Glomerular visceral epithelial cell (primary cell): ENCODE measurements around the gene ZNF330.

Experiments
- DNase-seq: peaks from one replicate; pipeline ENCODE4 v3.0.0-alpha.2; 2016; ENCODE audit errors: extremely low spot score

The ZNF330 gene

GRCh38 chr4:141233673-141234072 lies 13.0 kb downstream of the ZNF330 start:
- no peak for DNase-seq

GRCh38 chr4:141238186-141238585 lies 17.5 kb downstream of the ZNF330 start:
- DNase-seq = no peak

GRCh38 chr4:141240259-141240658 lies 19.6 kb downstream of the ZNF330 start:
- no peak for DNase-seq

- no peak for DNase-seq
Measured at GRCh38 chr4:141240671-141241070, 20.0 kb downstream of the ZNF330 start.

- no peak for DNase-seq
Measured at GRCh38 chr4:141241986-141242385, 21.3 kb downstream of the ZNF330 start.

DNA sequence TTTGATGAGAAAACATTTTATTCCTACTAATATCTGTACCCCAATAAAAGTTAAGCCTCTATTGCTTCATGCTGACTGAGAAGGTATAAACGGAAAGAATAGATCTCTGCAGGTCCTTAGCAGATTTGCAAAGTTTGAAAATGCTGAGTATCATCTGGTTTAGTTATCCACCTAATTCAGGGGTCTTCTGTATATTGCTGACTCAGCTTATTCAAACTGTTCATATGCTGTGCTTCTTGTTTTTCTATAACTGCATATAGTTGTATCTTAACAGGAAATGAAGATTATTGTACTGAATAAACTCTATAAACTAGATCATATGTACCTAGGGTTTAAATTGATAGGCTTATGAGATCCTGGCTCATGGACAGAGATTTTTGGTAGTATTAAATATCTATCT lies 23.7 kb downstream of the ZNF330 start:
- no peak for DNase-seq

DNA sequence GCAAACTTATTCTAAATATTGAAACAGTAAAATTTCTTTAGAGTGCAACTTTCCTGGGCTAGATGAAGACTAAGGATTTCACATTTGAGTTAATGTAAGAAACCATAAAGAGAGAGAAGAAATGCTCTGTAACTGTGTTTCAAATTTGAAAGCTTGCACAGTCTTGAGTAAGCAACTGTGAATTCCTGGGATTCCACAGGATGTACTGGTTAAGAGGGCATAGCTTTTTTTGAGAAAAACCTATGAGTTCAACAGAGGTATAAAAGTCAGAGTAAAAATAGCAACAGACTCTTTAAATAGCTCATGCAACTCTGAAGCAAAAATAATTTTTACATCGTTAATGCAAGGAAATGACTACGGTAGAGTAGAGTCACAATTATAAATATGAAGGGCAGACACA lies 25.5 kb downstream of the ZNF330 start:
- peak; percentile 39 for DNase-seq

DNA sequence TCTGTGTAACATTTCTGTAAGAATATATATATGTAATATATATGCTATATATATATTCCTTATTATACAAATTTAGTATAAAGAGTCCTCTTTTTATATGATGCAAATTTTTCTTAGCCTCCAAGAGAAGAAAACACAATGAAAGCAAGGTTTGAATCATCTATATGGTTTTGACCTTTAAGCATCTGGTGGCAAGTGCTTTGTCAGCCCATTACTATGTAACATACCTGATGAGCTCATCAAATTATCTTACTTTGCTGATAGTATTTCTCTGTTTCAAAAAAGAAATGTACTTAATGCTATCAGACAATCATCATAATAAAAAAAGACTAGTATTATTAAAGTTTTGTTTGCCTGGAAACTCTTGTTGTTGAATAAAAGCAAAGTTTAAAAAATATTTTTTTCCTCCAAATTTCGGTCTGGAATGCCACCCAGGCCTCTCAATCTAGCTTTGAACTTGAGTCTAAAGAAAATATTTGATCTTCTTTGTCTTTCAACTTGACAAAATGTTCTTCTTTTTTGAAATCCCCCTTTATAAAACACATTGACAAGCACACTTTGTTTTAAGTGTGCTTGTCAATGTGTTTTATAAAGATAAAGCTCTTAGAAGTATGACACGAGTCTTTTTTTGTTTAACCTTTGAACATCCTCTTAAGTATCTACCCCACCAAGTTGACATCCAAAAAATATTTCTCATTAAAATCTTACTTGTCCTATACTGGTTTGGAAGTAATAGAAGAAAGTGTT lies 26.2 kb downstream of the ZNF330 start:
- DNase-seq = no peak

DNA sequence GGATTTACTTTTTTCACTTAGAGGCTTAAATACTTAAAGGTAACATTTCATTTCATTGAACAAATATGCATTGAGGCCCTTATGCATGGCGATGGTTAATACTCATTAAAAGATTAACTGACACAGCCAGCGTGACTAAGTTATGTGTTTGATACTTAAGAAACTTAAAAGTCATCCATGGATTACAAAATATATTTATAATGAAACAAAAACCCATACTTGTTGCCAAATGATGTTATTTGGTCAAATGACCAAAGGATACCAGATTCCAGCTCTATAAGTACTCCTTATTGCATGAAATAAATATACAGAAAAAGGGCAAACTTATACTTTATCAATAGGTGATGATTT lies 26.7 kb downstream of the ZNF330 start:
- DNase-seq = no peak

GRCh38 chr4:141248029-141248428 lies 27.3 kb downstream of the ZNF330 start:
- no peak for DNase-seq

DNA sequence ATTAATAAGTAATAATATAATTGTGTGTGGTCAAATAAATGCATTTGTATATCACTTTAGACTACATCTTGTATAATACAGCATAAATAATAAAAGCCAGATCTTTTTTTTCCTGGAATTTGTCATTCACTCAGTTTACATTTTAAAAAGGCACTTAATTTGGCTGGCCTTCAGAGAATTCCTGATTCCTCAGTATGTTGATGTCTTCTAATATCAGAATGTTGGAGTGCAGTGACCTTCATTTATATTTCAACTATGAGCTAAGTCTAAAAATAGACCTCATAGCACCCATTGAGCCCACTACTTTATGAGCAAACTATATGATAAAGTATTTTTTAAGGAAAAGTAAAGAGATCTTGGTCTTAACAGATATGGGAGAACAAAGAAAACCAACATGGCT lies 27.8 kb downstream of the ZNF330 start:
- no peak for DNase-seq

DNA sequence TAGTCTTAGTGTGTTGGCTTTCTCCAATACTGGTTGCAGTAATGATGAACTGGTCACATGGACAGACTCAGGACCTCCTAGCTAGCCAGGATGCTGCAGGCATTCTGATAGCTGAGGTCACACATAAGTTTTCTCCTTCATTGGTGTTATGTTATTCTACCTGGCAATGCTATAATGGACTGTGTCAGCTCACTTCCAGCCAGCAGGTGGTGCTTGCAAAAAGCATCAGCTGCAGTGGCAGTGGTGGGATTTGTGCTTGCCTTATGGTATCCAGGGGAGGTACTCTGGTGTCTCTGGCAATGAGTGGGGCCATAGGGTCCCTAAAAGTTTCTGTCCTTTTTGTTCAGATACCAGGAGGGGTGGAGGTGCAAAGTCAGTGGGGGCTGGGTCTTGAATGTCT lies 33.6 kb downstream of the ZNF330 start:
- DNase-seq = no peak

DNA sequence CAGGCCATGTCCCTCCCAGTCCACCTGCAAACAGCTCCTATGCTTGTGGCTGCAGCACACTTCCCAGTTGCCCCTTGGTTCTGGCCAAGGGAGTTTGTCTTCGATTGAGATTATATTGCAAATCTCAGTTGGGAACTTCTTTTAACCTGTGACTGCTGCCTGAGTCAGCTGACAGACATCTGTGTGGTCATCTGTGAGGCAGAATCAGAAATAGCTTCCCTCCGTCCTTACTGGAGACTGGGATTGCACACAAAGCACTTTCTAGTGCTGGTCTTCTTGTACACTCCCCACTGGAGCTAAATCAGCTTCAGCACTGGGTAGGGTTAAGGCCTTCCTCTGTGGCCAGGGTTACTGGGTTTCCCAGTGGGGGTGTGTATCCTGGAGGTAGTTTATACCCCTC lies 34.3 kb downstream of the ZNF330 start:
- peak; percentile 18 for DNase-seq

- no peak for DNase-seq
Measured at GRCh38 chr4:141258558-141258957, 37.9 kb downstream of the ZNF330 start.

DNA sequence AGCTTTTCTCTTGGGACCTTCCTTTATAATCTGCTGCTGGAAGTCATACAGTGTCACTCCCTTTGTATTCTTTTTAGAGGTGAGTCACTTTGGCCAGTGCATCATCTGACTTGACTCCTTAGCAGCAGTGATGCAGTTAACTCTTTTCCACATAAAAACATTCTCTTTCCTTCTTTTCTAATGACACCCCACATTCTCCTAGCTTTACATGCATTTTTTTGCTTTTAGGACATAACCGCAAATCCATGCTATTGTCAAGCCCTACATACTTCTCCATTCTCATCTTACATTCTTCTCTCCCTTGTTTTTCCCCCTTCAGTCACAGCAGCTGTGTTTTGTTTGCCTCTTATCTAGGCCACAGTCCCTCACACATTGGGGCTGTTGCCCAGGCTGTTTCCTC lies 55.1 kb downstream of the ZNF330 start:
- peak; percentile 86 for DNase-seq

DNA sequence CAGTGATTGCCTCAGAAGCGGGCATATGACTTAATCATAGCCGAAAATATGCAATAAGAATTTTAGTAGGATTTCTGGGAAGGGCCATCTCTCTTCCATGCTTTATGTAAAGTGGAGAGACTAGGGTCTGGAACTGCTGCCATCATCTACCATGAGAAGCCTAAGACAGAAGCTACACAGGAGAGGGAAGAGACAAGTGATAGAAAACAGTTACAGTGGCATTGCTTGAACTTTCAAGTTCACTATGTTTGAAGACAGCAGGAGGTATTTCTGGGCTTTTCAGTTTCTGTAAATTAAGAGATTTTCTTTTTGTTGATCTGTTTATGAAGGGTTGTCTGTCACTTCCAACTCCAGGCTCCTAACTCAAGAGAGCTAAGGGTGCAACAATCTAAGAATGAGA lies 62.5 kb downstream of the ZNF330 start:
- DNase-seq = no peak

GRCh38 chr4:141283563-141283962 lies 62.9 kb downstream of the ZNF330 start:
- no peak for DNase-seq
